H9 (cell line): ENCODE measurements around the gene TMEM225B. TPM values are rescaled to one million over a fixed set of nuclear protein-coding genes. Genes with fewer than 3 reads are reported as not detected.

Experiments used
- DNase-seq: peaks from one replicate; pipeline ENCODE4 v3.0.0-alpha.2; 2017
- H2AFZ ChIP-seq: one replicate; pipeline ENCODE4 v1.6.1; 2013; ENCODE audit warnings: mild to moderate bottlenecking, low read length, control low read depth, moderate library complexity
- H2AK5ac ChIP-seq: 2 replicates; pipeline ENCODE4 v1.6.1; 2013; ENCODE audit warnings: low read length, control low read depth, mixed read lengths; ENCODE audit not compliant: insufficient read length
- H2BK120ac ChIP-seq: one replicate; pipeline ENCODE4 v1.6.1; 2013; ENCODE audit warnings: low read depth, mild to moderate bottlenecking, low read length, control low read depth, inconsistent platforms; ENCODE audit not compliant: poor library complexity, severe bottlenecking
- H2BK12ac ChIP-seq: 2 replicates; pipeline ENCODE4 v1.6.1; 2013; ENCODE audit warnings: low read length, control low read depth, mixed read lengths, low read depth; ENCODE audit not compliant: insufficient read length
- H2BK15ac ChIP-seq: 2 replicates; pipeline ENCODE4 v1.6.1; 2013; ENCODE audit warnings: low read depth, low read length, control low read depth
- H2BK20ac ChIP-seq: one replicate; pipeline ENCODE4 v1.6.1; 2013; ENCODE audit warnings: low read depth, mild to moderate bottlenecking, low read length, control low read depth, inconsistent platforms; ENCODE audit not compliant: poor library complexity, severe bottlenecking
- H2BK5ac ChIP-seq: 2 replicates; pipeline ENCODE4 v1.6.1; 2013; ENCODE audit warnings: low read length, control low read depth, mixed read lengths; ENCODE audit not compliant: insufficient read length
- H3K14ac ChIP-seq: 2 replicates; pipeline ENCODE4 v1.6.1; 2013; ENCODE audit warnings: low read length, control low read depth; ENCODE audit not compliant: insufficient read depth
- H3K18ac ChIP-seq: 2 replicates; pipeline ENCODE4 v1.6.1; 2013; ENCODE audit warnings: low read depth, mild to moderate bottlenecking, mixed read lengths, low read length, control low read depth; ENCODE audit not compliant: insufficient read length
- H3K23ac ChIP-seq: 2 replicates; pipeline ENCODE4 v1.6.1; 2013; ENCODE audit warnings: low read length, control low read depth, mixed read lengths, low read depth; ENCODE audit not compliant: insufficient read length
- H3K23me2 ChIP-seq: 2 replicates; pipeline ENCODE4 v1.6.1; 2013; ENCODE audit warnings: low read depth, mild to moderate bottlenecking, mixed read lengths, low read length, control low read depth; ENCODE audit not compliant: insufficient read length, poor library complexity, severe bottlenecking
- H3K27ac ChIP-seq: 2 replicates; pipeline ENCODE4 v1.5.1; 2013; ENCODE audit warnings: low read length, control low read depth, mixed read lengths, low read depth; ENCODE audit not compliant: insufficient read length
- H3K27me3 ChIP-seq: 2 replicates; pipeline ENCODE4 v1.6.1; 2013; ENCODE audit warnings: low read length, control low read depth, inconsistent platforms; ENCODE audit not compliant: insufficient read depth
- H3K4ac ChIP-seq: 2 replicates; pipeline ENCODE4 v1.6.1; 2013; ENCODE audit warnings: low read depth, mild to moderate bottlenecking, control low read depth, inconsistent platforms, low read length, moderate library complexity
- H3K4me1 ChIP-seq: 2 replicates; pipeline ENCODE4 v1.6.1; 2013; ENCODE audit warnings: low read length, control low read depth, inconsistent platforms; ENCODE audit not compliant: insufficient read depth
- H3K4me2 ChIP-seq: 2 replicates; pipeline ENCODE4 v1.6.1; 2013; ENCODE audit warnings: low read length, control low read depth, mixed read lengths; ENCODE audit not compliant: insufficient read length, insufficient read depth
- H3K56ac ChIP-seq: 2 replicates; pipeline ENCODE4 v1.6.1; 2013; ENCODE audit warnings: low read depth, mild to moderate bottlenecking, mixed read lengths, low read length, control low read depth; ENCODE audit not compliant: insufficient read length
- H3K79me1 ChIP-seq: 2 replicates; pipeline ENCODE4 v1.6.1; 2013; ENCODE audit warnings: low read depth, mild to moderate bottlenecking, moderate library complexity, low read length, control low read depth, inconsistent platforms; ENCODE audit not compliant: insufficient read depth, poor library complexity, severe bottlenecking
- H3K79me2 ChIP-seq: 2 replicates; pipeline ENCODE4 v1.6.1; 2013; ENCODE audit warnings: low read length, control low read depth, inconsistent platforms; ENCODE audit not compliant: insufficient read depth
- H3K9ac ChIP-seq: 2 replicates; pipeline ENCODE4 v1.6.1; 2013; ENCODE audit warnings: low read length, control low read depth, mixed read lengths; ENCODE audit not compliant: insufficient read length; ENCODE audit errors: extremely low read depth
- H3K9me3 ChIP-seq: one replicate; pipeline ENCODE4 v1.6.1; 2013; ENCODE audit warnings: low read depth, low read length, inconsistent platforms; ENCODE audit not compliant: control insufficient read depth
- H3T11ph ChIP-seq: one replicate; pipeline ENCODE4 v1.6.1; 2013; ENCODE audit warnings: mild to moderate bottlenecking, low read length, control low read depth, inconsistent platforms
- H4K20me1 ChIP-seq: one replicate; pipeline ENCODE4 v1.6.1; 2013; ENCODE audit not compliant: control insufficient read depth, insufficient read length, insufficient read depth
- H4K5ac ChIP-seq: 2 replicates; pipeline ENCODE4 v1.6.1; 2013; ENCODE audit warnings: low read depth, mild to moderate bottlenecking, mixed read lengths, low read length, control low read depth; ENCODE audit not compliant: insufficient read length
- H4K8ac ChIP-seq: replicated peaks from 2 replicates; pipeline ENCODE4 v1.6.1; 2013; ENCODE audit warnings: low read length, control low read depth, mixed read lengths, low read depth; ENCODE audit not compliant: insufficient read length
- H4K91ac ChIP-seq: 2 replicates; pipeline ENCODE4 v1.6.1; 2013; ENCODE audit warnings: low read depth, mild to moderate bottlenecking, moderate library complexity, mixed read lengths, low read length, control low read depth; ENCODE audit not compliant: insufficient read length
- H3K27ac Mint-ChIP-seq, 3 experiments: 2 replicates in 2 of 3; 3 replicates in 1 of 3; pipeline ENCODE4 v1.8.0; 2020 to 2021; ENCODE audit warnings: mixed read lengths in 3 of 3, mild to moderate bottlenecking in 1 of 3, moderate library complexity in 1 of 3
- H3K27me3 Mint-ChIP-seq: 2 replicates; pipeline ENCODE4 v1.8.0; 2021; ENCODE audit warnings: low read depth, mild to moderate bottlenecking, moderate library complexity, mixed read lengths
- H3K36me3 Mint-ChIP-seq, 3 experiments: 2 replicates in 2 of 3; 3 replicates in 1 of 3; pipeline ENCODE4 v1.8.0; 2020 to 2021; ENCODE audit warnings: low read depth in 3 of 3, mixed read lengths in 3 of 3; ENCODE audit not compliant: insufficient read depth in 1 of 3
- H3K4me1 Mint-ChIP-seq, 2 experiments: 2 replicates each; pipeline ENCODE4 v1.8.0; 2020; ENCODE audit warnings: mixed read lengths in 2 of 2
- H3K4me3 Mint-ChIP-seq, 2 experiments: 2 replicates in 1 of 2; 3 replicates in 1 of 2; pipeline ENCODE4 v1.8.0; 2020 to 2021; ENCODE audit warnings: mild to moderate bottlenecking in 2 of 2, mixed read lengths in 2 of 2, moderate library complexity in 1 of 2
- H3K9me3 Mint-ChIP-seq, 2 experiments: 2 replicates in 1 of 2; 3 replicates in 1 of 2; pipeline ENCODE4 v1.8.0; 2020; ENCODE audit warnings: mild to moderate bottlenecking in 2 of 2, mixed read lengths in 2 of 2, moderate library complexity in 1 of 2
- CTCF ChIP-seq: fragments of 200-600 bp; sonication (generic); conservative IDR thresholded peaks from 3 replicates; pipeline ENCODE4 v1.8.0; 2021; ENCODE audit warnings: antibody characterized with exemption, mild to moderate bottlenecking
- WGBS: extraction: QIAGEN DNeasy Blood & Tissue Kit; methylation state at CpG from one replicate; pipeline ENCODE4 v1.1.7; 2013; ENCODE audit warnings: missing lambda C conversion rate, low lambda C conversion rate, mixed read lengths; ENCODE audit not compliant: insufficient read length; ENCODE audit errors: extremely low coverage; 5-methylcytosine and 5-hydroxymethylcytosine counted together
- total RNA-seq: library from RNA; stranded (reverse); gene quantifications from 2 replicates; pipeline ENCODE4 v1.2.1, GENCODE V29; 2021

The TMEM225B gene
- total RNA-seq, 1 experiment from 2014 or later = not detected

DNA sequence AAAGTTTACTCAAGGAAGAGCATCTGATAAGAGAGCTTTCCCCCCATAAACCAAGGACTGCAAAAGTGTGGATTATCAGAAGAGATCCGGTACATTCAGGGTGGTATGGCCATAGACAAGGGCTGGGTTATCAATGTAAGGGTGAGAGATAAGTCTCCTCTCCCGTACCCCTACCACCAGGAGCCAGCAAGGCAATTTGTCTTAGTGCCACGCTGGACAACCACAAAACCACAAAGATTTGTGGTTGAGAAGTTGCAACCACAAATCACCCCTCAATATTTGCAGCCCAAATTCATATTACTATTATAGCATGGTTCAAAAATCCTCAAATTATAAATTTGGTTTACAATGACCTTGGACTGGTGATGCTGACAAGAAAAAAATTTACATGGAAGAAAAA lies 16.4 kb downstream of the TMEM225B start:
- no peak overlapping the region for H2BK120ac ChIP-seq
- no peak overlapping the region for H3K18ac ChIP-seq
- no peak overlapping the region for H2AFZ ChIP-seq
- no CpG with 5 or more reads among the region's 3 CpGs for WGBS
- no peak overlapping the region for H2BK12ac ChIP-seq
- no peaks in the 10 kb centered on the region for H3K79me2 ChIP-seq
- no peak overlapping the region for H3K9ac ChIP-seq
- no peak overlapping the region for H2AK5ac ChIP-seq
- DNase-seq = no peak
- H4K91ac ChIP-seq = no peak overlapping the region
- no peak overlapping the region for H3K27ac ChIP-seq
- no peak overlapping the region for H3T11ph ChIP-seq
- no peak overlapping the region for H3K4me3 Mint-ChIP-seq
- H3K79me1 ChIP-seq = peaks cover 4% of the 10 kb centered on the region
- no peak overlapping the region for H4K8ac ChIP-seq
- H3K27me3 Mint-ChIP-seq = peaks cover 21% of the 10 kb centered on the region
- H3K4me2 ChIP-seq = no peak overlapping the region
- no peak for TF ChIP-seq CTCF
- H2BK5ac ChIP-seq = no peak overlapping the region
- no peak overlapping the region for H2BK20ac ChIP-seq
- no peaks in the 10 kb centered on the region for H4K20me1 ChIP-seq
- H3K27me3 ChIP-seq = no peaks in the 10 kb centered on the region
- H2BK15ac ChIP-seq = no peak overlapping the region
- peaks cover 11 to 19% (median 17%) of the 10 kb centered on the region in 3 experiments for H3K36me3 Mint-ChIP-seq
- H3K27ac Mint-ChIP-seq = no peak overlapping the region
- no peak overlapping the region for H3K56ac ChIP-seq
- H3K9me3 ChIP-seq = no peaks in the 10 kb centered on the region
- H3K4ac ChIP-seq = no peak overlapping the region
- no peaks in the 10 kb centered on the region for H3K4me1 ChIP-seq
- H3K4me1 Mint-ChIP-seq = peaks cover 11 to 18% of the 10 kb centered on the region in 2 experiments
- H3K23me2 ChIP-seq = peaks cover 7% of the 10 kb centered on the region
- no peak overlapping the region for H3K23ac ChIP-seq
- H3K9me3 Mint-ChIP-seq = no peaks in the 10 kb centered on the region; a peak in 2 of 5 replicates
- no peak overlapping the region for H3K14ac ChIP-seq
- H4K5ac ChIP-seq = no peak overlapping the region
